Liver (tissue), 9 donors: Measurements from ENCODE around the gene GPATCH8. TPM values are rescaled to one million over a fixed set of nuclear protein-coding genes. Genes with fewer than 3 reads are reported as not detected.

Source experiments
- DNase-seq: peaks from one replicate; pipeline ENCODE4 v3.0.0-alpha.2; 2017; ENCODE audit warnings: low spot score
- H3K27ac ChIP-seq, 2 donors: one replicate each; pipeline ENCODE4 v1.7.0; 2013; ENCODE audit warnings: inconsistent platforms in 2 of 2, low read length in 2 of 2, control low read depth in 1 of 2, low read depth in 1 of 2, mild to moderate bottlenecking in 1 of 2
- H3K27me3 ChIP-seq, 4 donors: one replicate each; pipeline versions ENCODE4 v1.6.1 to v1.7.0; 2013; ENCODE audit warnings: low read length in 3 of 4, inconsistent platforms in 1 of 4, mild to moderate bottlenecking in 1 of 4, moderate library complexity in 1 of 4; ENCODE audit not compliant: control insufficient read depth in 4 of 4, insufficient read depth in 4 of 4
- H3K36me3 ChIP-seq, 4 donors: one replicate each; pipeline versions ENCODE4 v1.6.1 to v1.7.0; 2013; ENCODE audit warnings: low read length in 3 of 4, mild to moderate bottlenecking in 3 of 4, low read depth in 1 of 4, moderate library complexity in 1 of 4; ENCODE audit not compliant: control insufficient read depth in 4 of 4, insufficient read depth in 3 of 4
- H3K4me1 ChIP-seq, 4 donors: one replicate each; pipeline versions ENCODE4 v1.6.1 to v1.7.0; 2013; ENCODE audit warnings: low read length in 3 of 4, mild to moderate bottlenecking in 3 of 4, moderate library complexity in 1 of 4; ENCODE audit not compliant: control insufficient read depth in 4 of 4, insufficient read depth in 4 of 4
- H3K4me3 ChIP-seq, 3 donors: one replicate each; pipeline versions ENCODE4 v1.6.1 to v1.7.0; 2013; ENCODE audit warnings: low read length in 3 of 3, control low read depth in 1 of 3, low read depth in 1 of 3, mild to moderate bottlenecking in 1 of 3
- H3K9ac ChIP-seq, 2 donors: one replicate each; pipeline ENCODE4 v1.7.0; 2013; ENCODE audit warnings: low read length in 2 of 2, mild to moderate bottlenecking in 2 of 2, moderate library complexity in 2 of 2, control low read depth in 1 of 2, low read depth in 1 of 2
- H3K9me3 ChIP-seq, 4 donors: one replicate each; pipeline versions ENCODE4 v1.6.1 to v1.7.0; 2013; ENCODE audit warnings: low read length in 3 of 4; ENCODE audit not compliant: control insufficient read depth in 4 of 4
- EGR1 ChIP-seq, 2 donors: IDR thresholded peaks; 2 replicates each; pipeline ENCODE4 v1.6.1; 2016 to 2018; ENCODE audit warnings: antibody characterized with exemption in 2 of 2, low read depth in 2 of 2
- FOXA1 ChIP-seq: IDR thresholded peaks from 2 replicates; pipeline ENCODE4 v1.6.1; 2016; ENCODE audit warnings: antibody characterized with exemption
- FOXA2 ChIP-seq: IDR thresholded peaks from 2 replicates; pipeline ENCODE4 v1.6.1; 2016; ENCODE audit warnings: antibody characterized with exemption
- GABPA ChIP-seq, 2 donors: IDR thresholded peaks in 1 of 2; conservative IDR thresholded peaks in 1 of 2; 2 replicates each; pipeline ENCODE4 v1.6.1; 2016; ENCODE audit warnings: antibody characterized with exemption in 2 of 2, mild to moderate bottlenecking in 1 of 2, moderate library complexity in 1 of 2
- HNF4A ChIP-seq, 2 donors: conservative IDR thresholded peaks; 2 replicates each; pipeline ENCODE4 v1.6.1; 2016; ENCODE audit warnings: antibody characterized with exemption in 2 of 2, mild to moderate bottlenecking in 2 of 2
- HNF4G ChIP-seq: IDR thresholded peaks from 2 replicates; pipeline ENCODE4 v1.6.1; 2016; ENCODE audit warnings: antibody characterized with exemption
- JUND ChIP-seq, 2 donors: IDR thresholded peaks; 2 replicates each; pipeline ENCODE4 v1.6.1; 2016; ENCODE audit warnings: antibody characterized with exemption in 2 of 2
- NR2F2 ChIP-seq: IDR thresholded peaks from 2 replicates; pipeline ENCODE4 v1.6.1; 2016; ENCODE audit warnings: antibody characterized with exemption
- RAD21 ChIP-seq, 2 donors: IDR thresholded peaks; 2 replicates each; pipeline ENCODE4 v1.6.1; 2016; ENCODE audit warnings: antibody characterized with exemption in 2 of 2, mild to moderate bottlenecking in 2 of 2
- RXRA ChIP-seq, 2 donors: IDR thresholded peaks; 2 replicates each; pipeline ENCODE4 v1.6.1; 2017 to 2018; ENCODE audit warnings: antibody characterized with exemption in 2 of 2, mild to moderate bottlenecking in 1 of 2
- SP1 ChIP-seq: IDR thresholded peaks from 2 replicates; pipeline ENCODE4 v1.6.1; 2018; ENCODE audit warnings: antibody characterized with exemption, mild to moderate bottlenecking
- TAF1 ChIP-seq: conservative IDR thresholded peaks from 2 replicates; pipeline ENCODE4 v1.6.1; 2016; ENCODE audit warnings: antibody characterized with exemption, mild to moderate bottlenecking
- YY1 ChIP-seq: IDR thresholded peaks from 2 replicates; pipeline ENCODE4 v1.6.1; 2016; ENCODE audit warnings: antibody characterized with exemption, mild to moderate bottlenecking
- WGBS: extraction: QIAGEN DNeasy Blood & Tissue Kit; methylation state at CpG from one replicate; pipeline ENCODE4 v1.1.7; 2013; 5-methylcytosine and 5-hydroxymethylcytosine counted together
- polyA plus RNA-seq, 2 donors: library from polyadenylated mRNA; stranded (reverse) in 1 of 2; unstranded in 1 of 2; fragments of 200-250 nt in 1 of 2; fragments of >200 nt in 1 of 2; fragmentation: Nextera tagmentation in 1 of 2; extraction: Ambion mirVana in 1 of 2; gene quantifications; one replicate each; pipeline versions ENCODE4 v1.2.1 to v1.2.3, GENCODE V29; 2013 to 2015
- total RNA-seq, 2 donors: library from RNA; depleted of rRNA; stranded (reverse); fragments of >200 nt; gene quantifications; one replicate each; pipeline ENCODE4 v1.2.3, GENCODE V29; 2014
- TF ChIP-seq, protein P1 (sequence below): IDR thresholded peaks from 2 replicates; pipeline ENCODE4 v1.6.1; 2016; ENCODE audit warnings: antibody characterized with exemption
- TF ChIP-seq, protein P2 (sequence below): IDR thresholded peaks from 2 replicates; pipeline ENCODE4 v1.6.1; 2016; ENCODE audit warnings: antibody characterized with exemption
- TF ChIP-seq, protein P3 (sequence below): IDR thresholded peaks from 2 replicates; pipeline ENCODE4 v1.6.1; 2016; ENCODE audit warnings: antibody characterized with exemption
- TF ChIP-seq, protein P4 (sequence below): IDR thresholded peaks from 2 replicates; pipeline ENCODE4 v1.6.1; 2016; ENCODE audit warnings: antibody characterized with exemption, mild to moderate bottlenecking
- donor health status: healthy.
- donor health status: healthy.
- donor health status: healthy.
- donor health status: healthy.
- donor health status: healthy.

GPATCH8 gene
- total and polyA plus RNA-seq, 4 donors = 4.2 to 21.8 (median 9.9) TPM

DNA sequence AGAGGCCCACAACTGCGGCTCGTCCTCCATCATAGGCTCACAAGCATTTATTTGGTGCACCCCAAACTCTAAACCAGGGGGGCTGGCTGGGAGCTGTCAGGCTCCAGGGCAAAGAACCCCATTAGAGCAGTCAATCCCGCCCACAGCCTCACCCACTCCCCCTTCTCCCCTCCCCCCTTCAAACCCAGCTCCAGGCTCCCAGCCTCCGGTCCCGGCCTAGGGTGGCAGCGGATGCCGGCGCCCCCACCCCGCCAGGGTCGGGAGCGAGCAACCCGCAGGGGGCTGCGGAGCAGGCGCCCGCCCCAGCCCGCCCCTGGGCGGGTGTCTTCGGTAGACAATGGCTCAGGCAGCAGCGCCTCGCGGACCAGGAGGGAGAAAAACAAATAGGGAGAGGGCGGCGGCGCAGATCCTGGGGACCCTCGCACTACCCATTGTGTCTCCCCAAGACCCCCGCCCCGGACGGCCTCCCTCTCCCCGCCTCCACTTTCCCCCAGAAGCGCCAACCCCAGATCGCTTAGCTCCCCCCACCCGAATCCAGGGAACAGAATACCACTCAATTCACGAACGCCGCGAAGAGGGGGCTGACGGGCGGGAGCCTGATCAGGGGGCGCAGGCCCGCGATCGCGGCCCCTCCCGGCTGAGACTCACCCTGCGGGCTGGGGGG lies 140.1 kb downstream of the GPATCH8 start:
- Histone ChIP-seq H3K9ac (no peak overlapping the region), H3K27ac (no peak overlapping the region), H3K4me1 (peaks cover 6 to 12% (median 8%) of the 10 kb centered on the region in 4 donors), H3K36me3 (no peaks in the 10 kb centered on the region), H3K9me3 (no peaks in the 10 kb centered on the region), H3K27me3 (no peaks in the 10 kb centered on the region), H3K4me3 (peak overlapping the region in 2 of 3 donors; percentile 27 to 64)
- no peak for DNase-seq
- no peak for TF ChIP-seq RAD21 (IDR thresholded peaks at IDR 0.05)
- no peak for TF ChIP-seq NR2F2
- WGBS = 2% methylated on average over 45 of the region's 45 CpGs

DNA sequence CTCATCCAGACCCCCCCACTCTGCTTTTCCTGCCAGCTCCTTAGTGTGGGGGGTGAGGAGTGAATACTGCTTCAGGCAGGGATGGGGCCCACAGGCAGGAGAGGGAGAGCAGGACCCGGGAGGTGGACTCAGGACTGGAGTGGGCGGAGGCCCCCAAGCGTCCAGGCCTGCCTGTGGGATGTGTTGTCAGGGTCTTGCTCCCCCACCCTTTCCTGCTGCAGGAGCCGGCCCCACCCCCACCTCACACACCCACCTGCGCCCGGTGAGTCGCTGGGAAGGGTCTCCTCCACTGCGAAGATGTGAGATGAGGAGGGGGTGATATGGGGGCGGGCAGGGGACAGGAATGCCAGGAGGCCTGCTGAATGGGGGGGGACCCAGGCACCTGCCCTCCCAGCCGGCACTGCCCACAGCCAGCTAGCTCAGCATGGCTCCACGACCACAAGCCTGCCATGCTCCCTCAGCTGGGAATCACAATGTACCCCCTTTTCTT lies 140.7 kb downstream of the GPATCH8 start:
- Histone ChIP-seq H3K27me3 (no peaks in the 10 kb centered on the region), H3K36me3 (no peaks in the 10 kb centered on the region), H3K4me1 (peaks cover 6 to 12% (median 8%) of the 10 kb centered on the region in 4 donors), H3K4me3 (peak overlapping the region in 1 of 3 donors; percentile 64), H3K27ac (no peak overlapping the region), H3K9ac (no peak overlapping the region), H3K9me3 (no peaks in the 10 kb centered on the region)
- no peak for DNase-seq
- TF ChIP-seq EGR1 (IDR thresholded peaks at IDR 0.05; ENCODE audit: low read depth in 2 of 2) (no peak), TAF1 (no peak), JUND (IDR thresholded peaks at IDR 0.05) (no peak), NR2F2 (no peak), FOXA1 (no peak), RXRA (IDR thresholded peaks at IDR 0.05) (no peak), HNF4G (no peak), GABPA (IDR thresholded peaks at IDR 0.05 in 1 of 2, conservative IDR thresholded peaks at IDR 0.05 in 1 of 2) (no peak)
- TF ChIP-seq, protein P1, sequence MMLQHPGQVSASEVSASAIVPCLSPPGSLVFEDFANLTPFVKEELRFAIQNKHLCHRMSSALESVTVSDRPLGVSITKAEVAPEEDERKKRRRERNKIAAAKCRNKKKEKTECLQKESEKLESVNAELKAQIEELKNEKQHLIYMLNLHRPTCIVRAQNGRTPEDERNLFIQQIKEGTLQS = no peak
- TF ChIP-seq, protein P2, sequence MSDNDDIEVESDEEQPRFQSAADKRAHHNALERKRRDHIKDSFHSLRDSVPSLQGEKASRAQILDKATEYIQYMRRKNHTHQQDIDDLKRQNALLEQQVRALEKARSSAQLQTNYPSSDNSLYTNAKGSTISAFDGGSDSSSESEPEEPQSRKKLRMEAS = no peak
- WGBS = 22% methylated on average over 11 of the region's 11 CpGs

DNA sequence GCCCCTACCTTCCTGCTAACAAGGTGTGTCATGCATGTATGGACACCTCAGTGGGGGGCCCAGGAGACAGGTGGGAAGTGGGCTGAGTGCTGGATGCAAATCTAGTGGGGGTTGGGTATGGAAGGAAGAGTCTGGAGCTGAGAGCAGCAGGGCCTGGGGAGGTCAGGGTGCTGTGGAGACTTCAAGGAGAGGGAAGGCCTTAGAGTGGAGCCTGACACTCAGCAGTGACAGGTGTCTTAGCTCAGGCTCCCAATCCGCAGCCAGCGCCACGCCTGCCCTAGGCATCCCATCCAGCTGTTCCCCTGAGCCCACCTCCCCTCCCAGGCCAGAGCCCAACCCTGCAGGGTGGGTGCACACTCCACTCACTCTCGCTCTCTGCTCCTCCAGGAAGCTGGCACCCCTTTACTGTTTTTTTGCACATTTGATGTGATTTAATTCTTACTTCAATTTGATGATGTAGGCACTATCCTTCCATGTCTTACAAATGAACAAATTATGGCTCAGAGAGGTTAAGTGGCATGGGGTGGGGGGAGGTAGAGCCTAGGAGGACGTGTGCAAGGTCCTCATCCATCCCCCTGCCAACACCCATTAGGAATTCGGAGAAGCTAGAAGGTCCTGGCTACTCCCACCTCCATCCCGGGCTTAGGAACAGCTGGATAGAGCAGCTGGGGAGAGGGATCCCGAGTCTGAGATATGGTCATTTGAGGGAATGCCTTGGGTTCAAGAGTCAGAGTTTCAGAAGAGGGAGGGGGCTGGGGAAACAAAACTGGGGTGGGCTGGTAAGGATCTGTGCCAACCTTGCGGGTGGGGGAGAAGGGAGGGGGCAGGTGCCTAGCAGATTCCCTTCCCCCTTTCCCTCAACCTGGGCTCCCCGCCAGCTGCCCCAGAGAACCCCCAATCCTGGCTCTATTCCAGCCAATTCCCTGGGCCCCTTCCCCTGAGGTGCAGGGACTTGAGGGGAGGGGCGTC lies 141.6 kb downstream of the GPATCH8 start:
- Histone ChIP-seq H3K27me3 (no peaks in the 10 kb centered on the region), H3K9ac (no peak overlapping the region), H3K27ac (no peak overlapping the region), H3K9me3 (no peaks in the 10 kb centered on the region), H3K36me3 (no peaks in the 10 kb centered on the region), H3K4me3 (no peak overlapping the region), H3K4me1 (peaks cover 6 to 12% (median 8%) of the 10 kb centered on the region in 4 donors)
- WGBS = 63% methylated on average over 11 of the region's 11 CpGs
- DNase-seq = no peak
- TF ChIP-seq EGR1 (IDR thresholded peaks at IDR 0.05; ENCODE audit: low read depth in 2 of 2) = no peak
- no peak for TF ChIP-seq HNF4A (conservative IDR thresholded peaks at IDR 0.05)
- no peak for TF ChIP-seq FOXA2
- no peak for TF ChIP-seq NR2F2
- TF ChIP-seq, protein P3, sequence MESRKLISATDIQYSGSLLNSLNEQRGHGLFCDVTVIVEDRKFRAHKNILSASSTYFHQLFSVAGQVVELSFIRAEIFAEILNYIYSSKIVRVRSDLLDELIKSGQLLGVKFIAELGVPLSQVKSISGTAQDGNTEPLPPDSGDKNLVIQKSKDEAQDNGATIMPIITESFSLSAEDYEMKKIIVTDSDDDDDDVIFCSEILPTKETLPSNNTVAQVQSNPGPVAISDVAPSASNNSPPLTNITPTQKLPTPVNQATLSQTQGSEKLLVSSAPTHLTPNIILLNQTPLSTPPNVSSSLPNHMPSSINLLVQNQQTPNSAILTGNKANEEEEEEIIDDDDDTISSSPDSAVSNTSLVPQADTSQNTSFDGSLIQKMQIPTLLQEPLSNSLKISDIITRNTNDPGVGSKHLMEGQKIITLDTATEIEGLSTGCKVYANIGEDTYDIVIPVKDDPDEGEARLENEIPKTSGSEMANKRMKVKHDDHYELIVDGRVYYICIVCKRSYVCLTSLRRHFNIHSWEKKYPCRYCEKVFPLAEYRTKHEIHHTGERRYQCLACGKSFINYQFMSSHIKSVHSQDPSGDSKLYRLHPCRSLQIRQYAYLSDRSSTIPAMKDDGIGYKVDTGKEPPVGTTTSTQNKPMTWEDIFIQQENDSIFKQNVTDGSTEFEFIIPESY = no peak
- TF ChIP-seq HNF4G = no peak
- no peak for TF ChIP-seq RXRA (IDR thresholded peaks at IDR 0.05)
- no peak for TF ChIP-seq SP1
- no peak for TF ChIP-seq TAF1
- TF ChIP-seq JUND (IDR thresholded peaks at IDR 0.05) = no peak
- TF ChIP-seq YY1 = no peak
- TF ChIP-seq FOXA1 = no peak
- TF ChIP-seq, protein P4, sequence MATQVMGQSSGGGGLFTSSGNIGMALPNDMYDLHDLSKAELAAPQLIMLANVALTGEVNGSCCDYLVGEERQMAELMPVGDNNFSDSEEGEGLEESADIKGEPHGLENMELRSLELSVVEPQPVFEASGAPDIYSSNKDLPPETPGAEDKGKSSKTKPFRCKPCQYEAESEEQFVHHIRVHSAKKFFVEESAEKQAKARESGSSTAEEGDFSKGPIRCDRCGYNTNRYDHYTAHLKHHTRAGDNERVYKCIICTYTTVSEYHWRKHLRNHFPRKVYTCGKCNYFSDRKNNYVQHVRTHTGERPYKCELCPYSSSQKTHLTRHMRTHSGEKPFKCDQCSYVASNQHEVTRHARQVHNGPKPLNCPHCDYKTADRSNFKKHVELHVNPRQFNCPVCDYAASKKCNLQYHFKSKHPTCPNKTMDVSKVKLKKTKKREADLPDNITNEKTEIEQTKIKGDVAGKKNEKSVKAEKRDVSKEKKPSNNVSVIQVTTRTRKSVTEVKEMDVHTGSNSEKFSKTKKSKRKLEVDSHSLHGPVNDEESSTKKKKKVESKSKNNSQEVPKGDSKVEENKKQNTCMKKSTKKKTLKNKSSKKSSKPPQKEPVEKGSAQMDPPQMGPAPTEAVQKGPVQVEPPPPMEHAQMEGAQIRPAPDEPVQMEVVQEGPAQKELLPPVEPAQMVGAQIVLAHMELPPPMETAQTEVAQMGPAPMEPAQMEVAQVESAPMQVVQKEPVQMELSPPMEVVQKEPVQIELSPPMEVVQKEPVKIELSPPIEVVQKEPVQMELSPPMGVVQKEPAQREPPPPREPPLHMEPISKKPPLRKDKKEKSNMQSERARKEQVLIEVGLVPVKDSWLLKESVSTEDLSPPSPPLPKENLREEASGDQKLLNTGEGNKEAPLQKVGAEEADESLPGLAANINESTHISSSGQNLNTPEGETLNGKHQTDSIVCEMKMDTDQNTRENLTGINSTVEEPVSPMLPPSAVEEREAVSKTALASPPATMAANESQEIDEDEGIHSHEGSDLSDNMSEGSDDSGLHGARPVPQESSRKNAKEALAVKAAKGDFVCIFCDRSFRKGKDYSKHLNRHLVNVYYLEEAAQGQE = no peak
- TF ChIP-seq, protein P1 = no peak
- TF ChIP-seq, protein P2 = no peak
